GM19452 (cell line): ENCODE results near the gene UTRN.

Experiments used
- ATAC-seq: cut with Tn5 transposase; IDR thresholded peaks from one replicate; pipeline ENCODE4 v1.9.1; 2021; ENCODE audit not compliant: unreplicated experiment

UTRN gene

DNA sequence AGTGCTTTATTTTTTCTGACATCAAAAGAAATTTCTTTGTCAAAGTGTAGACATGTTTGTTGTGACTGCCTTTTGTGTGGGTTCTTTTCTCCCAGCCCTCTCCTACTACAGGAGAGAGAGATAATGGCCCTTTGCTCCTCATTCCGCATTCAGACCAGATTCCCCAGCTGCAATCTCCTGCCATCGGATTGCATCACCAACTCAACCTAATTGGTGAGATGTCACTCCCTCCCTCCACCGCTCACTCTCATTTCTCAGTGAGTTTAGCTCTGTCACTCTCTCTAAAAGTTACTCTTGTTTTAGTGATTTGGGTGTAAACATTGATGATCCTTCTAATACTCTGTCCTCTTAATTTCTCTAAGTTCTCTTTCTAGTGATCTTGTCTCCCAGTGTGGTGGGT, 22.7 kb downstream of the UTRN start:
- ATAC-seq, result no peak

DNA sequence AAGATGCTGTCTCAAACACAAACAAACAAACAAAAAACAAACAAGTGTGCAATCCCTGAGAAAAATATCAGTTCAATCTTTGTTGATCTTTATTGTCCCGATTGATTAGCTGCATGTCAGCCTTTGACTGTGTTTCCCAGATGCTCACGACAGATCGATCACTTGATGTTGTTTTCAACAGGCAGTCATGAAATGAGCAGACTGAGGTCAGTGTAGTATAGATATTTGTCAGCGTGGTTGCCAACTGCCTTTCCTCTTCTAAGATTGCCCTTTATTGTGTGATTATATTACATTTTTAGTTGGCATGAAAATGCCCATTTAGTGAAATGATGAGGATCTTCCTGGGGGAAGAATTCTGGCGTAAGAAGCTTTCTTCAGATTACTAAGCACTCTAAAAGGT, 25.6 kb downstream of the UTRN start:
- ATAC-seq, result no peak

DNA sequence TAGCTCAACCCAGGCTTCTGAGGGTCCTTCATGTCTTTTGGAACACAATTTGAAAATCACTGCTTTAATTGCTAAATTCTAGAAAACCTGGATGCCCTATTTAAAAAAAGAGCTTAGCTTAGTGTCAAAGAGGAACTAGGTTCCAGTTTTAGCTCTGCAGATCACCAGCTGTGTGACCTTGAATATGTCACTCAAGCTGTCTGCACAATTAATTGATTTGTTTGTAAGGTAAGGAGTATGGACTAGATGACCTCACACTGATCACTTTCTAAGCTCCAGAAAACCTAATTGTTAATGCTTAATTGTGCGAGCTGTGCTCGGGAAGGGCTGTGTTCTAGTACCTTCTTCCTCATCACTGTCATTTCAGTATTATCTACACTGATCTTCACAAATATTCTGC, 26.2 kb downstream of the UTRN start:
- no peak for ATAC-seq

DNA sequence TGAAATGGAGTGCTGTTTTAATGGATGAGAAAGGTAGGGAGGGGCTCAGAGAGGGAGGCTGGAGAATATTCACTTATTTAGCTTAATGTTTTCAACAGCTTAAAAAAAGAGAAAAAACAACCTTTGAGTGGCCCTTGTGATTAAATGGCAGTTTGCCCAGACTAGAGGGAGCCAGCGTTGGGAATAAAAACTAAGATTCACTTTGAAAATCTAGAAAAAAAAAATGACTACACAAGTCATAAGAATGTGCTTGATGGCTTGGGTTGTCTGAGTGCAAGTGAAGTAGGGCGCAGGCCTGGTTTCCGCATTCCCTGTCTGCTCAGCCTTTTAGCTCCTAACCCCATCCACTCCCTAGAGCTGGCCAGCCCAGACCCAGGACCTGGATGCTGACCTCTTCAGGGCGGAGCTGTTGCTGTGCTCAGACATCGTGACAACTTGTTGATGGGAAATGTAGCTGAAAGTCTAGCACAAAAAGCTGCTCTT, 28.9 kb downstream of the UTRN start:
- no peak for ATAC-seq

DNA sequence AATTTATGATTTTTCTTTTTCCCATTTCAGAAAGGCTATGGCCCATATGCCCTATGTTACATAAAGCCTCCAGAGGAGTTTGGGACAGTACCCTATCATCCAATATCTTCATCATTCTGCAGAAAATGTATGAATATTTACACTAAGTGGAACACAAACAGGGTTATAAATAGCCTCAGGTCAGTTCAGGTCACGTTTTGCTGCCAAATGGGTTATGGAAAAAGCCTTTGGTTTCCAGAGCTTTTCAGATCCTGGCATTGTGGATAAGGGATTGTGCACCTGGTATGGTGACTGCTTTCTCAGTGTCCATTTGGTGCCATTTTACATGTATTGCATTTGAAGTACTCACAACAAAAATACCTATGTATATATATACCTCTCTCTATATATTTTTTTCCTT, 29.4 kb downstream of the UTRN start:
- ATAC-seq, result no peak

DNA sequence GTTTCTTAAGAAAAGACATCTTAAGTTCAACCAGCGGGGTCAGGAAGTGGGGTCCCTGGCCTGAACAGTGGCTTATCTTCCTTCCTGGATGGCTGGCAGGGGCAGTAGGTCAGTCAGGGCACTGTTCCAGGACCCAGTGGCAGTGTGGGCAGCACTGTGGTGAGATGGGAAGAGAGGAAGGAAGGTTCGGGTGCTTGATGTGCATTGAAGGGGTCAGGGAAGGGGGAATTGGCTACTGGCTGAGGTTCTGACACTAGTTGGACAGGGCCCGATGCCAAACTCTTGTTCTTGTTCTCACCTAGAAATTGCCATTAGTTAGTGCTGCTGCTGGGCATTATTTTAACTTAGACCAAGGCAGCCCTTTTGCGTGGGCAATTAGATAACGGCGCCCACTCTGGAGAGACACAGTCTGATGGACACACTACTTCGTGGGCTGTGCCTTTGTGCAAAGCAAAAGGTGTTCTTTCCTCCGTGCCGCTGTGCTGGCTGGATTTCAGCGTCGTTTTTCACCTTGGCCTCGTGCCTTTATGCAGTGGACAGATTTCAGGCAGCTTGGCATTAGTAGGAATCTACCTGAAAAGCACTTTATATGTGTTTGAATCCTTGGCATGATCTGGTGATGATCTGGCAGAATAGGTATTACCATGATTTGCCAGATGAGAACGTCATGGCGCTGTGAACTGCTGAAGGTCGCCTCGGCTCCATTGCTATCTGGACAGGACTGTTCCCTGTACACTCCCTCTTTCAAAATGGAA, 30.3 kb downstream of the UTRN start:
- no peak for ATAC-seq

DNA sequence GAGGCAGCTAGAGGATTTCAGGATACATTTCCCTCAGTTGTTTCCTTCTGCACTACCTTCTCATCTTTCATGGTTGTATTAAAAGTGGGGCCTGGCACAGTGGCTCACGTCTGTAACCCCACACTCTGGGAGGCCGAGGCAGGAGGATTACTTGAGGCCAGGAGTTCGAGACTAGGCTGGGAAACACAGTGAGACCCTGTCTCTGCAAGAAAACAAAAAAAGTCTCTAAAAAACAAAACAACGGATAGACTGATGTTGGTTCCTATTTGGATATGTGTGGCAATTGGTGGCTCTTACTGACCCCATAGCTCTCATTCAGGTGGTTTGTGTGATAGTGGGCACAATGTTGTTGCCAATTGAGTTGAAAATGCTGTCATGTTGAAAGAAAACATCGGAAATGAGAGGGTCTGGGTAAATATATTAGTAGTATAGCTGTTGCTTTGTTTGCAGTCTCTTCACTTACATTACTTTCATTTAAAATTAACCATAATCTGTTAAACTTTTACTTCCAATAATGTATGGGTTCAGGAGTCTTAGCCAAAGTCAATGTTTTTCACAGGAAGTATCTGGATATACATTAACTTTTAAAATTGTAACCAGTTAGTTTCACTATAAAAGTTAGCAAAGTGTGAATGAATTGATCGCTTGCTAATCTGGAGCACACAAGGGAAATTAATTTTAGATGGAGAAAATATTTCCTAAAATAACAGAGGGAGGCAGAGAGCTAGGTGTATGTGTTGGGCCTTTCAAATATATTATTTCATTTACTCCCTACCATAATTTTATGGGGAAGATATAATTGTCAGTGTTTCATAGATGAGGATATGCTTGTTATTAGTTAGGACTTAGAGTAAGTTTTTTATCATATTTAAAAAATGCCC, 31.1 kb downstream of the UTRN start:
- ATAC-seq, result peak; percentile 70

DNA sequence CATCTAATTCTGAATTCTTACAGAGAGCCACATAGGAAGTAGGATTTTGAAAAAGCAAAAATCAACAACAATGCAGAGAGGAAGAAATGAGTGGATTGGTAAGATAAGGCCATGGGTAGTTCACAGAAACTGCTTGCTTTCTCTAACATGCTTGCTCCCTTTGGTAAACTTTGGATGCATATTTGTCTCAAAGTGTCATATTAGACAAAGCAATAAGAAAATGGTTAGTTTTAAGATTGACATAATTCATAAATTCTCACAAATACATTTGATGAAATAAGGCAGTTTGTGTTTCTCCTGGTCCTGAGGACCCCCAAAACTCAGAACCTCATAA, 31.7 kb downstream of the UTRN start:
- no peak for ATAC-seq

DNA sequence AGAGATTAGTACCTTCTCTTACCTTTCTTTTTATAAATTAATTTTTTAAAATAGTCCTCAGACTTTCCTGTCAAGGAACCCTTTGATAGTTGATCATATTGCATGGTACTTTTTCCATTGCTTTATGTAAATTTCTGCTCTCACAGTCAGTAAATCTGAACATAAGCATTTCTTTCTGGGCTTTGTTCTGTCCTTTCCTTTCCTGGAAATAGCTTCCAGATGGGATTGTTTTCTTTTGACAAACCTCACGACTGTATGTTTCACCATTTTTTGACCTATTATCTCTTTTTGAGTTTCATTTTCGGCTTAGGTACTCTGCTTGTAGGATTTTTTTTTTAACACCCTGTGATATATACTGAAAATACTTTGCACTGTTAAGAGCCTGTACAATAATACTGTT, 32.6 kb downstream of the UTRN start:
- ATAC-seq, result no peak

DNA sequence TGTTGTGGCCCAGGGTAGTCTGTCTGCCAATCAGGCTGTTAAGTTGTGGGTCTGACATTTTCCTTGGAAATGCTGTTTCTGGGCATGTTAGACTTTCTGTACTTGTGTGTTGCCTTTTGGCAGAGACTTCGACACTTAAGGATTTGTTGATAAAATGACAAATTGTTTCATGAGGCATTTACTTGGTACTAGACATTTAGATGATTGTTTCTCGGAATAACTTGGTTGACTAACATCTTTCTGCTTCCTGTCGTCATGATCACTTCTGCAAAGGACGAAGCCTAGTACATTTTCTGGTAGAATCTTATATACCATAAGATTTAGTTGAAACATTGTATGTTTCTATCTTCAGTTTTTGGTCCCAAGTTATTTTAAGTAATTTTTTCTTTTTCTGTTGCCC, 34.1 kb downstream of the UTRN start:
- ATAC-seq, result no peak

DNA sequence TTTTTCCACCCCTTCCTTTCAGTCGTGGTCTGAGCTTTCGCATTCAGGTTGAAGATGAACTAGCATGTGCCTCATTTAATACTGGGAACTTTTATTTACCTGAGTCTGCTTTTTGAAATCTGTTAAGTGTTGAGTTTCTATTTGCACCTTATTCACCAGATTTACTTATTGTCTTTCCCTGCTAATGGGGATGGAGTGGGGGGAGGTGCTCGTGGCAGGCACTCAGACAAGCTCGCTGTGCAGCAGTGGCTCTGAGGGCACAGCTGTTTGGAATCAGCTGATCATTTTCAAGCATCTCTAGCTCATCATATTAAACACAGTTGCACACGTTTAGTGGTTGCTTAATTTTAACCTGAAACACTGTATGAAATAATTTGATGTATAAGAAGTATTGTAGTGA, 35.6 kb downstream of the UTRN start:
- no peak for ATAC-seq

DNA sequence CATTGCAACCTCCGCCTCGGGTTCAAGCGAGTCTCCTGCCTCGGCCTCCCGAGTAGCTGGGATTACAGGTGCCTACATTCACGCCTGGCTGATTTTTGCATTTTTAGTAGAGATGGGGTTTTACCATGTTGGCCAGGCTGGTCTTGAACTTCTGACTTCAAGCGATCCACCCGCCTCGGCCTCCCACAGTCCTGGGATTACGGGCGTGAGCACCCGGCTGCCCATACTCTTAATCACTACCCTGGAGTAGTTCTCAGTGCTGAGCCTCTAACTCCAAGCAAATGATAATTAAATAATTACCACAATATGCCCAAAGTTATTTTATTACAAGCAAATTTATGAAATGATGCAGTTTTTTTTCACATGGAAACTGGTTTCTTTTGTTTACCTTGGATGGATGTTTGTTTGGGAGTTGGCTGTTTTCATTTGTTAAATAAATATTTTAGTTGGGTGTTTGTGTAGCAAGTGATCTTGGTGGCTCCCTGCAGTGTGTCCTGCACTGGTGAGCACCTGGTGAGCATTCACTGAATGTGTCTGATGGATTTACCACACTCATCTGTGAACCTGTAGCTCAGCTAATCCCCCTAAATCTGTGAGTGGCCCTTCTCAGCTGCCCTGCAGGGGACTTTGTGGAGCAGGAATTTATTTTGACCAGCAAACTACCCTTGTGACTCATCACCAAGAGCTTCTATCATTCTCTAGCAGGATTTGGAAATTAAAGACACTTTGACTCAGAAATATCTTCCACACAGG, 36.9 kb downstream of the UTRN start:
- no peak for ATAC-seq

DNA sequence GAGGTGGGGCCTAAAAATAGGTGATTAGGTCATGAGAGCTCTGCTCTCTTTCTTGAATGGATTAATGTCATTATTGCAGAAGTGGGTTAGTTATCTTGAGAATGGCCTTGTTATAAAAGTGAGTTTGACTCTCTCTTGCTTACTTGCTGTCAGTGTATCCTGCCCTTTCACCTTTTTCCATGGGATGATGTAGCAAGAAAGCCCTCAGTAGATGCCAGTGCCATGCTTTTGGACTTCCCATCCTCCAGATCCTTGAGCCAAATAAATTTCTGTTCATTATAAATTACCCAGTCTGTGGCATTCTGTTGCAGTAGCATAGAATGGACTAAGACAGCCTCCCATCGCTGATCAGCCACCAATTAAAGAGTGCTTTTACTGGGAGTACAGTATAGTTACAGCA, 40.1 kb downstream of the UTRN start:
- no peak for ATAC-seq

DNA sequence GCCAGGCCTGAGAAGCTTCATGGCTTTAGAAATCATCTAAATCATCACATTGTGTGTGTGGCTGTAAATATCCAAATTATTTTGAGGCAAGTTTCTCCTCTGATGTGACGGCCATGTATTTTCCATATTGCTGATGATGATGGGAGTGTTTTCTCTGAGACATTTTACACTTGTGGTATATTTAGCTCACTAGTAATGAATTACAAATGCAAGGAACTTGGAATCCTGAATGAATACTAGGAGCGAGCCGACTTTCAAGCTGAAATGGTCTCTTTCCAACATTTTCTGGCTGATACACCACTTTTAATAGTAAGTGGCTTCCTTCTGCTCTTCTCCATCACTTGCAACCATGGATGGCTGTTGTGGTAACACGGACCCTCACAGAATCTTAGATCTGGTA, 41.3 kb downstream of the UTRN start:
- ATAC-seq, result no peak

DNA sequence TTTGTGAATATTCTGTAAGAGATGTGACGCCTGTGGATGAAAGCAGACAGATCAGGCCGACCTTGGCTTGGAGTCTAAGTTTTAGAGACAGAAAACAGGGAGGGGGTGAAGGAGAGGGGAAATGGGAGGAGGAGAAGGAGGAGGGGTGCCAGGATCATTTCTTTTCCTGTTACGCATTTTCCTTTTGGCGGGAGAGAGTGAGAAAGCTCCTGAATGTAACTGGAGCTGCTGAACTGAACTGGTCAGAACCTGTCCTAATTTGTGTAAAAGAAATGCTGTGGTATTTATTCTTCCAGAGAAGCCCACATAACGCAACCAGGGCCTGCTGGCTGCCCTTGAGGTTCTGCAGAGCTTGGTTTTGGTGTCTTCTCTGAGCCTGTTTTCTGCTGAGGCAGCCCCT, 41.9 kb downstream of the UTRN start:
- ATAC-seq, result no peak

DNA sequence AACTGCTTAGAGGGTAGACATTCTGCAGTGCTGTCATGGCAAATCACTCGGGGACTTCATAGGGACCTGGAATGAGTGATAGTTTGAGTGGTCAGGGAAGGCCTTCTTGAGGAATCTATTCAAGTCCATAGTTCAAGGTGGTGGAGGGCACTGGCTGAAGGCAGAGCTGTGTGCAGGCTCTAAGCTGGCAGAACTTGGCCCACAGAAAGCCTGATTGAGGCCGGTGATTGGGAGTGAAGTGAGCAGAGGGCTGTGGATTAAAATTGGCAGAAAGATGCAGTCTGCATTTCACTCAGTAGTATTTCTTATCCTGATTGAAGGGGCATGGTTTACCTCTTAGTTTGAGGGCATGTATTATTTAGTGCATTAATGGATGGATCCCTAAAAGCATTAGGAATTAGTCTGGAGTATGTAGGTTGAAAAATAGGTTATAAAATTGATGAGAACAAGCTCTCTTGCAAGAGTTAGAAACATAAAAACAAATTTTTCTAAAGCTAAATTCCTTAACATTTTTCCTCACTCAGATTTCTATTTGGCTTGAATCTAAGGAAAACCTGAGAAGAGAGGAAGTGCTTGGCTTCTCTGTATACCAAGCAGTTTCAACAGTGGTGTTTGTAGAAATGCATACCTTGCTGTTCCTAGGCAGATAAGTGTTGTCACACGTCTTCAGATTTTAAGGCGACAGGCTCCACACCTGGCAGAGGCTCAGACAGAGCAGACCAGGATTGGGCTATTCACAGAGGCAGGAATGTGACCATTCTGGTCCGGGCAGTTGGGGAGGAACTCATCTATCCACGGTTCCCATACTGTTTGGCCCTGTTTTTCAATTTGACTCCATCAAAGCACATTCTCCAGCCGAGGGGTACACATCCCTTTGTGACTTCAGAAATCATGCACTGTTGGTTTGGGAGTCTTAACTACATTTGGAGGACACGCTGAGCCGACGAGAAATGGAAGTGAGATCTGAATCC, 45.2 kb downstream of the UTRN start:
- no peak for ATAC-seq

DNA sequence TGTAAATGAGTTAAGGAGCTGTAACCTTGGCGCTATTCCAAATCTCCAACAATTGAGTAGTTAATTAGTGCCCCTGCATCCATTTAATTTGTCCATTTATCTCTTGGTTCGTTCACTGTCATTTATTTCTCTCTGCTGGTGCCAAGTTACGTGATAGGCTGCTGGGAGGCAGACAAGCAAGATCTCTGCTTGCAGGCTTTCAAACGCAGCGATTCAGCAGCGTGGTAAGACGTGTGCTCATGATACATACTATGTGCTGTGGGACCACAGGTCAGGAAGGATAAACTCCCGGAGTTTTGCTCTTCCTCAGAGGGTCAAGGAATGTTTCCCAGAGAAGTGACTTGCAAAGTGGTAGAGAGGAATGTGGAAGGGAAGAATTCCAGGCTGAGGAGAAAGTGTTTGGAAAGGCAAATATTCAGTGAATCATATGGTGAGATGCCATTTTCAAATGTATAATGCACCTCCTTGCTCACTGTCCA, 46.4 kb downstream of the UTRN start:
- no peak for ATAC-seq

DNA sequence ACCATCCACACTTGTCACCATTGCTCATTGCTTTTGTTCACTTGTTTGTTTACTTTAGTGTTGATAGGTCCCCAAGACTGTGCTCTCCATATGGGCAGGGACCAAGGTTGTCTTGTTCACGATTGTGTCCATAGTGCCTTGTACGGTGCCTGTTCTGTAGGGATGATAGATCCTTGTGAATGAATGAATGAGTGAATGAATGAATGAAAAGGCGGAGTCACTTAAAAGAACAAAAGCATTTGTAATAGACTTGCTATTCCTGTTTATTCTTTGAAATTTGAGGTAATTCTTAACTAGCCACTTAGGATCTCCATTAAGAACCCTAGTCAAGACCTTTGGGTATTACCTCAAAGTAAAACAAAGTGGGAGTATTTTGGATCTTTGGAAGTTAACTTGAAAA, 47.0 kb downstream of the UTRN start:
- ATAC-seq, result no peak

DNA sequence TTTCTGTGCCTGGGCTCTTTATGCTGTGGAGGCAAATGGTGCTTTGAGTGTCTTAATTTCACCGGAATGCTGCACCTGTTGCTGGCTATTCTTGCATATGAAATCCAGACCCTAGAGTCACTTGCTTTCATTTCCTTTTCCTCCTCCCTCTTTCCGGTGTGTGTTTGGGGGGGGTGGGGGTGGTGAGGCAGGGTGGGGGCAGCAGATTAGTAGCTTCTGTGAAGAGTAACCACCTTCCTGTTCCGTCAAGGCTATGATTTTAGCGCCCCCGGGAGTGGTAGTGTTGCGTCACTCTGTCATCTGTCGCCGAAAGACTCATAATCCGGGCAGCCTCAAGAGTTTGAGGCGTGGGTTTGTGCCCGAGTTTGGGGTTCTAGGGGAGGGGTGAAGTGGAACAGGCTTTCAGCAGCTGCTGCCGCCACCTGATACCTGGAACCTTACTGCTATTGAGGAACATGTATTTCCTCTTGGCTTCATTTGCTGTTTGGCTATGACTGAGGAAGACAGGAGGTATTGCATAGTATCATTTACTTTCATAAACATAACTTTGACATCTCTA, 49.1 kb downstream of the UTRN start:
- peak; percentile 80 for ATAC-seq
